AG09319 (cell line): ENCODE measurements around the gene ZBTB40.

Experiments
- DNase-seq: peaks from one replicate; pipeline ENCODE4 v3.0.0-alpha.2; 2010; ENCODE audit warnings: low read depth; ENCODE audit errors: extremely low read depth
- TF ChIP-seq, protein P1 (sequence below): IDR thresholded peaks from 2 replicates; pipeline ENCODE4 v1.5.1; 2011; ENCODE audit warnings: low read depth, mild to moderate bottlenecking, inconsistent platforms, low read length, moderate library complexity

ZBTB40 gene

DNA sequence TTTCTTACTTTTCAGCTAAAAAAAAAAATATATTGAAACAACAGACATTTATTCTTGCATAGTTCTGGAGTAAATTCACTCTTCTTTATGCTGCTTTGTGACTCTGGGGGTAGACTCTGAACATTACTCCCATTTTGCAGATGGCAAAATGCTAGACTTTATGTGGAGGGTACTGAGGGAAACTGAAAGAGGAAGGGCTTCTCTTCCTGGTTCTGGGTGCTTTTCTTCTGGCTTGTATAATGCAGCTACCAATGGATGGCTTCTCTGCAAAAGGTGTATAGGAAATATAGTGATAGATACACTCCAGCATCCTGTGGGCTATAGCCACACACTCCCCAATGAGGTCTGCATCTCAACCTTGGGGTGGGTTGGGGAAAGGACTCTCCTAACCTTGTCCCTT is 19.7 kb upstream of the ZBTB40 start:
- TF ChIP-seq, protein P1, sequence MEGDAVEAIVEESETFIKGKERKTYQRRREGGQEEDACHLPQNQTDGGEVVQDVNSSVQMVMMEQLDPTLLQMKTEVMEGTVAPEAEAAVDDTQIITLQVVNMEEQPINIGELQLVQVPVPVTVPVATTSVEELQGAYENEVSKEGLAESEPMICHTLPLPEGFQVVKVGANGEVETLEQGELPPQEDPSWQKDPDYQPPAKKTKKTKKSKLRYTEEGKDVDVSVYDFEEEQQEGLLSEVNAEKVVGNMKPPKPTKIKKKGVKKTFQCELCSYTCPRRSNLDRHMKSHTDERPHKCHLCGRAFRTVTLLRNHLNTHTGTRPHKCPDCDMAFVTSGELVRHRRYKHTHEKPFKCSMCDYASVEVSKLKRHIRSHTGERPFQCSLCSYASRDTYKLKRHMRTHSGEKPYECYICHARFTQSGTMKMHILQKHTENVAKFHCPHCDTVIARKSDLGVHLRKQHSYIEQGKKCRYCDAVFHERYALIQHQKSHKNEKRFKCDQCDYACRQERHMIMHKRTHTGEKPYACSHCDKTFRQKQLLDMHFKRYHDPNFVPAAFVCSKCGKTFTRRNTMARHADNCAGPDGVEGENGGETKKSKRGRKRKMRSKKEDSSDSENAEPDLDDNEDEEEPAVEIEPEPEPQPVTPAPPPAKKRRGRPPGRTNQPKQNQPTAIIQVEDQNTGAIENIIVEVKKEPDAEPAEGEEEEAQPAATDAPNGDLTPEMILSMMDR = no peak
- DNase-seq = no peak

DNA sequence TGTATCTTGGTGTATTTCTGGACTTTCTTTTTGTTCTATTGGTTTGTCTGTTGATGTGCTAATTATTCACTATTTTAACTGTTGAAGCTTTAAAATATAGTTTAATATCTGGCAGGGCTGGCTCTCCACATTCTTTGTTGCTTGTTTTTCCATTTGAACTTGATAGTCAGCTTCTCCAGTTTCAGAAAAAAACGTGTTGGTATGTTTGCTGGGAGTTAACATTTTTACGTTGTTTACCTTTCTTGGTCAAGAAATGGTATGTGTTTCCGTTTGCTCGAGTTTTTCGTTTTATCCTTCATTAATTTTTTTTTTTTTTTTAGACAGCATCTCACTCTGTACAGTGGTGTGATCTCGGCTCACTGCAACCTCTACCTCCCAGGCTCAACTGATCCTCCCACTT is 16.9 kb upstream of the ZBTB40 start:
- TF ChIP-seq, protein P1 = no peak
- DNase-seq = no peak

DNA sequence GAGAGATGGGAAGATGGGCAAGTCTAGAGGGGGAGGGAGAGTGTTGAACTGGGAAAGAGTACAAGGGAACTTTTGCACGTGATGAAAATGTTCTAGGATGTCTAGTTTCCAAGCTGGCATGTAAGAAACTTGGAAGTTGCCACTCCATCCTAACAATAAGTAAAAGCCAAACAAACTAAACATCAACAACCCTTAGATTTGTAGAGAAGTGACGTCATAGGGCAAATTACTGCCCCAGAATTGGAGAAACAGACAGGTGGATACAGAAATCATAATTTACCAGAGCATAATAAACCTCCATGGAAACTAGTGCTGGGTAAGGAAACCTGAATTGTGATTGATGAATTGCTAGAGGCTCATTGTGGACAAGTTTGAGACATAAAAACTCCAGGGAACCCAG is 14.7 kb upstream of the ZBTB40 start:
- TF ChIP-seq, protein P1 = no peak
- no peak for DNase-seq

DNA sequence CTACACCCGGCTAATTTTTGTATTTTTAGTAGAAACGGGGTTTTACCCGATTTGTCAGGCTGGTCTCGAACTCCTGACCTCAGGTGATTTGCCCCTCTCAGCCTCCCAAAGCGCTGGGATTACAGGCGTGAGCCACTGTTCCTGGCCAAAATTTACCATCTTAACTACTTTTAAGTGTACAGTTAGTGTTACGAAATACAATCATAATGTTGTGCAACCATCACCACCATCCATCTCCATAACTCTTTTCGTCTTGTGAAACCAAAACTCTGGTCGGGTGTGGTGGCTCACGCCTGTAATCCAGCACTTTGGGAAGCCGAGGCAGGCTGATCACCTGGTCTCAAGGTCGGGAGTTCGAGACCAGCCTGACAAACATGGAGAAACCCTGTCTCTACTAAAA is 14.1 kb upstream of the ZBTB40 start:
- DNase-seq = no peak
- TF ChIP-seq, protein P1 = no peak

DNA sequence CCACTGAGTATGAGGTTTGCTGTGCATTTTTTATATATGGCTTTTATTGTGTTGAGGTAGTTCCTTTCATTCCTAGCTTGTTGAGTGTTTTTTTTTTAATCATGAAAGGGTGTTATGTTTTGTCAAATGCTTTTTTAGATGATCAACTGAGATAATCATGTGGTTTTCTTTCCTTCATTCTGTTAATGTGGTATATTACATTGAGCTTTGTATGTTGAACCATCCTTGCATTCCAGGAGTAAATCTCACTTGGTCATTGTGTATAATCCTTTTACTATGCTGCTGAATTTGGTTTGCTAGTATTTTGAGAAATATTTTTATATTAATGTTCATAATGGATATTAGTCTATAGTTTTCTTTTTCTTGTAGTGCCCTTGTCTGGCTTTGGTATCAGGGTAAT is 11.1 kb upstream of the ZBTB40 start:
- TF ChIP-seq, protein P1 = no peak
- no peak for DNase-seq

DNA sequence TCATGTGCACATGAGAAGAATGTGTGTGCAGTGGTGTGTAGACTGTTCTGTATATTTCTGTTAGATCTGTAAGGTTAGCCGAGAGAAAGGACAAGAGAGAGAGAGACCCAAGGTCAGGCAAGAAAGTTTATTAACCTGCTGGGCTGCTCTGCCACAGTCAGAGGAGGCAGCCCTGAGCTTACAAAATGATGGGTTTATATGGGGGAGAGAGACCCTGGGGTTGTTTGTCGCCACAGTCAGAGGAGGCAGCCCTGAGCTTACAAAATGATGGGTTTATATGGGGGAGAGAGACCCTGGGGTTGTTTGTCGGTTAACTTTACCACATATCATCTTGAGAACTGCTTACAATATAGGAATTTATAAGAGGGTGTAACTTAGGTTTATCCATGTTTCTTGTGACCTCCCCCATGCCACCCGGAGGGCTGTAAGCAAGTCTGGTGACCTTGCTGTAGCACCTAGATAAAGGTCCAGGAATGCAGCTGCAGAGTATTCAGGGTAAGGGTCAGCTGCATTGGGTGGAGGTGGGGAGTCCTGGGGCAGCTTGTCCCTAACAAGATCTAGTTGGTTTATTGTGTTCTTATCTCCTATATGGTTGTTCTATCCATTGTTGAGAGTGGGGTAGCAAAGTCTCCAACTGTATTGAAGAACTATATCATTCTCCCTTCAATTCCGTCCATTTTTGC is 9.3 kb upstream of the ZBTB40 start:
- no peak for DNase-seq

DNA sequence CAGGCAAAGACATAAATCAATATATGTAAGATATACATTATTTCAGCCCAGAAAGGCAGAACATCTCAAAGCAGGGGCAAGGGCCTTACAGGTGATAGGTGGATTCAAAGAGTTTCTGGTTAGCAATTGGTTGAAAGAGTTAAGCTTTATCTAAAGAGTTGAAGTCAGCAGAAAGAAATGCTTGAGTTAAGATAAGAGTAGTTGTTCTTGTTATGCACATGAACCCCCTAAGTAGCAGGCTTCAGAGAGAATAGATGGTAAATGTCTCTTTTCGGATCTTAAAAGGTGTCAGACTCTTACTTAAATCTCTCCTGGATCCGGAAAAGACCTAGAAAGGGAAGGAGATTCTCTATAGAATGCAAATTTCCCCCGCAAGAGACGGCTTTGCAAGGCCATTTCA is 8.3 kb upstream of the ZBTB40 start:
- TF ChIP-seq, protein P1 = no peak
- no peak for DNase-seq

More for the DNA sequence above, 9.3 kb upstream of the ZBTB40 start:
- TF ChIP-seq, protein P1 = no peak
